H9 (cell line): ENCODE results near the gene ZNF664. TPM values are rescaled to one million over a fixed set of nuclear protein-coding genes. Genes with fewer than 3 reads are reported as not detected.

ENCODE experiments used
- DNase-seq: peaks from one replicate; pipeline ENCODE4 v3.0.0-alpha.2; 2017
- H2AFZ ChIP-seq: one replicate; pipeline ENCODE4 v1.6.1; 2013; ENCODE audit warnings: mild to moderate bottlenecking, low read length, control low read depth, moderate library complexity
- H2AK5ac ChIP-seq: 2 replicates; pipeline ENCODE4 v1.6.1; 2013; ENCODE audit warnings: low read length, control low read depth, mixed read lengths; ENCODE audit not compliant: insufficient read length
- H2BK120ac ChIP-seq: one replicate; pipeline ENCODE4 v1.6.1; 2013; ENCODE audit warnings: low read depth, mild to moderate bottlenecking, low read length, control low read depth, inconsistent platforms; ENCODE audit not compliant: poor library complexity, severe bottlenecking
- H2BK12ac ChIP-seq: 2 replicates; pipeline ENCODE4 v1.6.1; 2013; ENCODE audit warnings: low read length, control low read depth, mixed read lengths, low read depth; ENCODE audit not compliant: insufficient read length
- H2BK15ac ChIP-seq: 2 replicates; pipeline ENCODE4 v1.6.1; 2013; ENCODE audit warnings: low read depth, low read length, control low read depth
- H2BK20ac ChIP-seq: one replicate; pipeline ENCODE4 v1.6.1; 2013; ENCODE audit warnings: low read depth, mild to moderate bottlenecking, low read length, control low read depth, inconsistent platforms; ENCODE audit not compliant: poor library complexity, severe bottlenecking
- H2BK5ac ChIP-seq: 2 replicates; pipeline ENCODE4 v1.6.1; 2013; ENCODE audit warnings: low read length, control low read depth, mixed read lengths; ENCODE audit not compliant: insufficient read length
- H3K14ac ChIP-seq: 2 replicates; pipeline ENCODE4 v1.6.1; 2013; ENCODE audit warnings: low read length, control low read depth; ENCODE audit not compliant: insufficient read depth
- H3K18ac ChIP-seq: 2 replicates; pipeline ENCODE4 v1.6.1; 2013; ENCODE audit warnings: low read depth, mild to moderate bottlenecking, mixed read lengths, low read length, control low read depth; ENCODE audit not compliant: insufficient read length
- H3K23ac ChIP-seq: 2 replicates; pipeline ENCODE4 v1.6.1; 2013; ENCODE audit warnings: low read length, control low read depth, mixed read lengths, low read depth; ENCODE audit not compliant: insufficient read length
- H3K23me2 ChIP-seq: 2 replicates; pipeline ENCODE4 v1.6.1; 2013; ENCODE audit warnings: low read depth, mild to moderate bottlenecking, mixed read lengths, low read length, control low read depth; ENCODE audit not compliant: insufficient read length, poor library complexity, severe bottlenecking
- H3K27ac ChIP-seq: 2 replicates; pipeline ENCODE4 v1.5.1; 2013; ENCODE audit warnings: low read length, control low read depth, mixed read lengths, low read depth; ENCODE audit not compliant: insufficient read length
- H3K27me3 ChIP-seq: 2 replicates; pipeline ENCODE4 v1.6.1; 2013; ENCODE audit warnings: low read length, control low read depth, inconsistent platforms; ENCODE audit not compliant: insufficient read depth
- H3K4ac ChIP-seq: 2 replicates; pipeline ENCODE4 v1.6.1; 2013; ENCODE audit warnings: low read depth, mild to moderate bottlenecking, control low read depth, inconsistent platforms, low read length, moderate library complexity
- H3K4me1 ChIP-seq: 2 replicates; pipeline ENCODE4 v1.6.1; 2013; ENCODE audit warnings: low read length, control low read depth, inconsistent platforms; ENCODE audit not compliant: insufficient read depth
- H3K4me2 ChIP-seq: 2 replicates; pipeline ENCODE4 v1.6.1; 2013; ENCODE audit warnings: low read length, control low read depth, mixed read lengths; ENCODE audit not compliant: insufficient read length, insufficient read depth
- H3K56ac ChIP-seq: 2 replicates; pipeline ENCODE4 v1.6.1; 2013; ENCODE audit warnings: low read depth, mild to moderate bottlenecking, mixed read lengths, low read length, control low read depth; ENCODE audit not compliant: insufficient read length
- H3K79me1 ChIP-seq: 2 replicates; pipeline ENCODE4 v1.6.1; 2013; ENCODE audit warnings: low read depth, mild to moderate bottlenecking, moderate library complexity, low read length, control low read depth, inconsistent platforms; ENCODE audit not compliant: insufficient read depth, poor library complexity, severe bottlenecking
- H3K79me2 ChIP-seq: 2 replicates; pipeline ENCODE4 v1.6.1; 2013; ENCODE audit warnings: low read length, control low read depth, inconsistent platforms; ENCODE audit not compliant: insufficient read depth
- H3K9ac ChIP-seq: 2 replicates; pipeline ENCODE4 v1.6.1; 2013; ENCODE audit warnings: low read length, control low read depth, mixed read lengths; ENCODE audit not compliant: insufficient read length; ENCODE audit errors: extremely low read depth
- H3K9me3 ChIP-seq: one replicate; pipeline ENCODE4 v1.6.1; 2013; ENCODE audit warnings: low read depth, low read length, inconsistent platforms; ENCODE audit not compliant: control insufficient read depth
- H3T11ph ChIP-seq: one replicate; pipeline ENCODE4 v1.6.1; 2013; ENCODE audit warnings: mild to moderate bottlenecking, low read length, control low read depth, inconsistent platforms
- H4K20me1 ChIP-seq: one replicate; pipeline ENCODE4 v1.6.1; 2013; ENCODE audit not compliant: control insufficient read depth, insufficient read length, insufficient read depth
- H4K5ac ChIP-seq: 2 replicates; pipeline ENCODE4 v1.6.1; 2013; ENCODE audit warnings: low read depth, mild to moderate bottlenecking, mixed read lengths, low read length, control low read depth; ENCODE audit not compliant: insufficient read length
- H4K8ac ChIP-seq: replicated peaks from 2 replicates; pipeline ENCODE4 v1.6.1; 2013; ENCODE audit warnings: low read length, control low read depth, mixed read lengths, low read depth; ENCODE audit not compliant: insufficient read length
- H4K91ac ChIP-seq: 2 replicates; pipeline ENCODE4 v1.6.1; 2013; ENCODE audit warnings: low read depth, mild to moderate bottlenecking, moderate library complexity, mixed read lengths, low read length, control low read depth; ENCODE audit not compliant: insufficient read length
- H3K27ac Mint-ChIP-seq, 3 experiments: 2 replicates in 2 of 3; 3 replicates in 1 of 3; pipeline ENCODE4 v1.8.0; 2020 to 2021; ENCODE audit warnings: mixed read lengths in 3 of 3, mild to moderate bottlenecking in 1 of 3, moderate library complexity in 1 of 3
- H3K27me3 Mint-ChIP-seq: 2 replicates; pipeline ENCODE4 v1.8.0; 2021; ENCODE audit warnings: low read depth, mild to moderate bottlenecking, moderate library complexity, mixed read lengths
- H3K36me3 Mint-ChIP-seq, 3 experiments: 2 replicates in 2 of 3; 3 replicates in 1 of 3; pipeline ENCODE4 v1.8.0; 2020 to 2021; ENCODE audit warnings: low read depth in 3 of 3, mixed read lengths in 3 of 3; ENCODE audit not compliant: insufficient read depth in 1 of 3
- H3K4me1 Mint-ChIP-seq, 2 experiments: 2 replicates each; pipeline ENCODE4 v1.8.0; 2020; ENCODE audit warnings: mixed read lengths in 2 of 2
- H3K4me3 Mint-ChIP-seq, 2 experiments: 2 replicates in 1 of 2; 3 replicates in 1 of 2; pipeline ENCODE4 v1.8.0; 2020 to 2021; ENCODE audit warnings: mild to moderate bottlenecking in 2 of 2, mixed read lengths in 2 of 2, moderate library complexity in 1 of 2
- H3K9me3 Mint-ChIP-seq, 2 experiments: 2 replicates in 1 of 2; 3 replicates in 1 of 2; pipeline ENCODE4 v1.8.0; 2020; ENCODE audit warnings: mild to moderate bottlenecking in 2 of 2, mixed read lengths in 2 of 2, moderate library complexity in 1 of 2
- WGBS: extraction: QIAGEN DNeasy Blood & Tissue Kit; methylation state at CpG from one replicate; pipeline ENCODE4 v1.1.7; 2013; ENCODE audit warnings: missing lambda C conversion rate, low lambda C conversion rate, mixed read lengths; ENCODE audit not compliant: insufficient read length; ENCODE audit errors: extremely low coverage; 5-methylcytosine and 5-hydroxymethylcytosine counted together
- total RNA-seq: library from RNA; stranded (reverse); gene quantifications from 2 replicates; pipeline ENCODE4 v1.2.1, GENCODE V29; 2021
- TF ChIP-seq, protein P1 (sequence below): fragments of 200-600 bp; sonication (generic); conservative IDR thresholded peaks from 3 replicates; pipeline ENCODE4 v1.8.0; 2021; ENCODE audit warnings: antibody characterized with exemption, mild to moderate bottlenecking

The ZNF664 gene
- total RNA-seq, 1 experiment from 2014 or later, result 29.5 TPM

DNA sequence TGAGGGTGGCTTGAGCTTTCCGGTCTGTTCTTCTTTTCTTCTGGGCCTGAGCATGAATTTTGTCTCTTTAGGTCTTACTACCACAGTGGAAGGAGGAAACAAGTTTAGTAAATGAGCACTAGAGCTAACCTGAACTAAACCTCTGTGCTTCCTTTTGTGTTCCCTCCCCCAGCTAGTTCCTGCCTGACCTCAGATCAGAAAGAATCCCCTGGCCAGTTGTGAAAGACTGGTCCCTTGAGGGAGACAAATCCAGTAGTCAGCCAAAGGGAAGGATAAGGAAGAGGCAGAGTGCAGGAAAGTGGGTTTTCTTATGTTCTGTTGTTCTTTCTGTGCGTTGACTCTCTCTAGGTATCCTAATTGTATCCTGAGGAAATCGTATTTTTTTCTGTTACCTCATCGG is 17.5 kb downstream of the ZNF664 start:
- Mint-ChIP-seq H3K4me1 (peaks cover 3 to 10% of the 10 kb centered on the region in 2 experiments), H3K4me3 (no peak overlapping the region), H3K9me3 (no peaks in the 10 kb centered on the region), H3K27ac (no peak overlapping the region), H3K27me3 (no peaks in the 10 kb centered on the region; the same call in 1 of the 2 replicates), H3K36me3 (peaks cover 2 to 19% (median 16%) of the 10 kb centered on the region in 3 experiments; a peak in 5 of 7 replicates)
- Histone ChIP-seq H4K5ac (no peak overlapping the region), H2BK12ac (no peak overlapping the region), H3K56ac (no peak overlapping the region), H3K27me3 (no peaks in the 10 kb centered on the region), H3K18ac (no peak overlapping the region), H3K23ac (no peak overlapping the region), H2BK120ac (no peak overlapping the region), H3K4me2 (no peak overlapping the region), H3K4ac (no peak overlapping the region), H2BK5ac (no peak overlapping the region), H3K4me1 (no peaks in the 10 kb centered on the region), H4K20me1 (no peaks in the 10 kb centered on the region), H3T11ph (no peak overlapping the region), H3K79me1 (no peaks in the 10 kb centered on the region), H2BK20ac (no peak overlapping the region), H3K9me3 (no peaks in the 10 kb centered on the region), H2AK5ac (no peak overlapping the region), H4K91ac (no peak overlapping the region), H3K14ac (no peak overlapping the region), H3K23me2 (no peaks in the 10 kb centered on the region), H2AFZ (no peak overlapping the region), H3K27ac (no peak overlapping the region), H3K9ac (no peak overlapping the region), H4K8ac (no peak overlapping the region), H2BK15ac (no peak overlapping the region), H3K79me2 (no peaks in the 10 kb centered on the region)
- TF ChIP-seq, protein P1, sequence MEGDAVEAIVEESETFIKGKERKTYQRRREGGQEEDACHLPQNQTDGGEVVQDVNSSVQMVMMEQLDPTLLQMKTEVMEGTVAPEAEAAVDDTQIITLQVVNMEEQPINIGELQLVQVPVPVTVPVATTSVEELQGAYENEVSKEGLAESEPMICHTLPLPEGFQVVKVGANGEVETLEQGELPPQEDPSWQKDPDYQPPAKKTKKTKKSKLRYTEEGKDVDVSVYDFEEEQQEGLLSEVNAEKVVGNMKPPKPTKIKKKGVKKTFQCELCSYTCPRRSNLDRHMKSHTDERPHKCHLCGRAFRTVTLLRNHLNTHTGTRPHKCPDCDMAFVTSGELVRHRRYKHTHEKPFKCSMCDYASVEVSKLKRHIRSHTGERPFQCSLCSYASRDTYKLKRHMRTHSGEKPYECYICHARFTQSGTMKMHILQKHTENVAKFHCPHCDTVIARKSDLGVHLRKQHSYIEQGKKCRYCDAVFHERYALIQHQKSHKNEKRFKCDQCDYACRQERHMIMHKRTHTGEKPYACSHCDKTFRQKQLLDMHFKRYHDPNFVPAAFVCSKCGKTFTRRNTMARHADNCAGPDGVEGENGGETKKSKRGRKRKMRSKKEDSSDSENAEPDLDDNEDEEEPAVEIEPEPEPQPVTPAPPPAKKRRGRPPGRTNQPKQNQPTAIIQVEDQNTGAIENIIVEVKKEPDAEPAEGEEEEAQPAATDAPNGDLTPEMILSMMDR, result no peak
- no peak for DNase-seq
- no CpG with 5 or more reads among the region's 4 CpGs for WGBS
